Epithelial cell of proximal tubule (primary cell): ENCODE data around the gene LPCAT1. TPM values are rescaled to one million over a fixed set of nuclear protein-coding genes. Genes with fewer than 3 reads are reported as not detected.
"Not testable (repeated sequence)": the region's sequence is repeated elsewhere in the genome, so short reads cannot be mapped to it uniquely, and the experiment has no call there.

ENCODE experiments used
- DNase-seq: peaks from one replicate; pipeline ENCODE4 v3.0.0-alpha.2; 2011; ENCODE audit warnings: low read depth
- H3K4me3 ChIP-seq: 2 replicates; pipeline ENCODE4 v1.5.1; 2011; ENCODE audit warnings: low read depth, mild to moderate bottlenecking, low read length
- CTCF ChIP-seq: conservative IDR thresholded peaks from 2 replicates; pipeline ENCODE4 v1.5.1; 2012; ENCODE audit warnings: low read depth, mild to moderate bottlenecking, low read length
- total RNA-seq: library from RNA; depleted of rRNA; stranded (reverse); fragments of >200 nt; gene quantifications from 2 replicates; pipeline ENCODE4 v1.2.3, GENCODE V29; 2015

LPCAT1 gene
- total RNA-seq, 1 donor from 2014 or later: 105 TPM

- H3K4me3 ChIP-seq: no peak overlapping the region
- peak; percentile 44 for DNase-seq
- TF ChIP-seq CTCF: no peak
Measured at GRCh38 chr5:1564182-1564748, 40.5 kb upstream of the LPCAT1 start.

GRCh38 chr5:1563617-1564181 is 39.9 kb upstream of the LPCAT1 start:
- H3K4me3 ChIP-seq: no peak overlapping the region
- TF ChIP-seq CTCF: no peak
- no peak for DNase-seq

- no peak overlapping the region for H3K4me3 ChIP-seq
- DNase-seq: no peak
- TF ChIP-seq CTCF: no peak
Measured at GRCh38 chr5:1563051-1563461, 39.3 kb upstream of the LPCAT1 start.

- no peak for DNase-seq
- H3K4me3 ChIP-seq: no peak overlapping the region
- TF ChIP-seq CTCF: no peak
Measured at GRCh38 chr5:1562599-1562998, 38.8 kb upstream of the LPCAT1 start.

GRCh38 chr5:1561402-1561929 is 37.7 kb upstream of the LPCAT1 start:
- no peak overlapping the region for H3K4me3 ChIP-seq
- no peak for TF ChIP-seq CTCF
- no peak for DNase-seq

- not testable (repeated sequence) for H3K4me3 ChIP-seq, DNase-seq
Measured at GRCh38 chr5:1560499-1560898, 36.7 kb upstream of the LPCAT1 start.

- no peak for TF ChIP-seq CTCF
- DNase-seq: no peak
- H3K4me3 ChIP-seq: no peak overlapping the region
Measured at GRCh38 chr5:1558944-1559343, 35.2 kb upstream of the LPCAT1 start.
